GM12872 (cell line): ENCODE data around the gene SNX13.

Experiments
- CTCF ChIP-seq: IDR thresholded peaks from 3 replicates; pipeline ENCODE4 v1.5.1; 2011; ENCODE audit warnings: low read depth, mild to moderate bottlenecking, low read length, moderate library complexity; ENCODE audit not compliant: insufficient read depth

SNX13 gene

DNA sequence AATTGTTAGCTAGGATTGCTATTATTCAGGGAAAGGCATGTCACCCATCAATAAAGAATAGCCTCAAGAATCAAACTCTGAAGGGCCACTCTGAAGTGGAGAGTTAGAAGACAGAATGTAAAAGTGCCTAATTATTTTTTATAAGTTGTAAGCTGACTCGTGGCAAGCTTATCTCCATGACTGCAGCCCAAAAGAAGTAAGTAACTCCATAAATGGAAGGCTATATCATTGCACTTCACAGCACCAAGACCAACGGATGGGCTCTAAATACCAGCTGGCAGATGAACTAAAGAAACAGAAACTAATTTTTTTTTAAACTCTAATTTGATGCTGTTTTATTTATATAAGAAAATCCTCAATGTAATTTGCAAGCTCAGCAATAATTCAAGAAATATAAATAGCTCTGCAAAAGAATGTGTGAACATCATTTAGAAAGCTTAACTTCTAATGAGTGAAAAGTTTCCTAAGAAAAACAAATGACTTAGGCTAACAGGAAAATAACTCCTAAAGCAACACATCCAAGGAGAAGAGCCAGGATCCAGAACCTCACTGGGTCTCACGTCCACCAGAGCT is 165.5 kb downstream of the SNX13 start:
- TF ChIP-seq CTCF: no peak

GRCh38 chr7:17774248-17774647 is 166.0 kb downstream of the SNX13 start:
- no peak for TF ChIP-seq CTCF

DNA sequence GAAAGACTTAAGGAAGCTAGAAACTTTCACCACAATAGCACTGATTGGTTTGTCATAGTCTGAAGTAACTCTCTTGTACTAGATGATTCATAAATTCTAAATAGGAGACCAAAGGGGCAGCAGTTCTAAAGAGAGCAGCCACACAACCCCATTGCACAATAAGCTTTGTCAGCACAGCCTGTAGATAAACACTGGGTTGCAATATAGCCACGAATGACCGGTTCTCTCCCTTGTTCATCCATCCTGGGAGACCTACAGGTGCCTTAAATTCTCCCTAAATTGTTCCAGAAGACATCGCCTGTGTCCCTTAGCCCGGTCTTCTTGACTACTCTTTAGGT is 167.0 kb downstream of the SNX13 start:
- TF ChIP-seq CTCF: no peak

DNA sequence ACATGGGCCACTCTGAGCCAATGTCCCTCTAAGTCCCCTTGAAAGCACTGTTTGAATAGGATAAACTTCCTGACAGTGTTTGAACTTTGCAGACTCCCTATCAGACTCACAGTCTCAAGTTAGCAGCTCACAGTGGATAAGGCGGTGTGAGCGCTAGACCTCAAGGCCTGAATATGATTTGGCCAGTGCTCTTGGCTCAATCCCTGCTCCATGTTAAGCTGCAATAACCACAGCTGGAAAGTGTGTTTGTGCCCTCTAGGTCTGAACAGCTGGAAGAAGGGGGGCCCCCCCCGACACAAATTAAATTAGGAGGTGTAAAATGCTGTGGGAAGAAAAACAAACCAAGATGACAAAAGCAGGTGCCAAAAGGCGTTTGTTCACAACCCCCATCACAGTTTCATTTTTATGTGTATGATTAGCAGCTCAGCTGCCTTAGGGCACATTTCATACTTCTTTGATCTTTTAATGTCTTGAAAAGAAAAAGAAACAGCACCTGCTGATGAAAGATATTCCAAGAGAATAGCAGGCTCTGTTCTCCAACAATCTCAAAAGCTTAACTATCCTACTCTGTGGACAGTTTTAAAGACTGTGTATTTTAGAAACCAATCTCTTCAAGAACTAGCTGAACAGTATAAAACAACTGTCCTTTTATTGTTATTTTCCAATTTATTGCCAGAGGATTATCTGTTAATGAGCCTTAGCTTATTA is 167.6 kb downstream of the SNX13 start:
- no peak for TF ChIP-seq CTCF

- no peak for TF ChIP-seq CTCF
These were observed 168.3 kb downstream of the SNX13 start for GRCh38 chr7:17771901-17772408.

DNA sequence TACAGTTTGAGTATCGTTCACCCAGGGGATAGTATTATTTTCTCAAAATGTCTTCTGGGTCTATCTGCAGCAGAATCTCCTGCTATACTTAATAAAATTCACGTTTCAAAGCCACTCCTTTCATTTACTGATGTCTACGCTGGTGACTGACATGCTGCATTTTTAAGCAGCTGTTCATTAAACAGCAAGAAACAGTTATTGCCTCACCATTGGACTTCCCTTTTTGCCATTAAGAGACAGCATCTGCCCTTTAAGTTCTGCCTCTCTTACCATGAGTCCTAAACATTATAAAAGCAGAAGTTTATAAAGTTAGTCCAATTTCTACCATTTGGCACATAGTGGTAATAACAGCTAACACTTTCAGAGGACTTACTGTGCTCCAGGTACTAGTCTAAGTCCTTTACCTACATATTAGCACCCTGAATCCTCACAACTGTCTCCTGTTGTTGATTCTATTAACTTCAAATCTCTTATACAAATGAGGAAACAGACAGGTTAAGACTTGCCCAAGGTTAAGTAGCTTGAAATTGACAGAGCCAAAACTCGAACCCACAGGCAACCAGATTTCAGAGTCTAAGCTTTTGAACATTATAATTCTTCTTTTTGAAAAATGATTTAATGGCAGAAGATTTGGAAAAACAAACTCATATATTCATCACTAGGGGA is 169.5 kb downstream of the SNX13 start:
- no peak for TF ChIP-seq CTCF

DNA sequence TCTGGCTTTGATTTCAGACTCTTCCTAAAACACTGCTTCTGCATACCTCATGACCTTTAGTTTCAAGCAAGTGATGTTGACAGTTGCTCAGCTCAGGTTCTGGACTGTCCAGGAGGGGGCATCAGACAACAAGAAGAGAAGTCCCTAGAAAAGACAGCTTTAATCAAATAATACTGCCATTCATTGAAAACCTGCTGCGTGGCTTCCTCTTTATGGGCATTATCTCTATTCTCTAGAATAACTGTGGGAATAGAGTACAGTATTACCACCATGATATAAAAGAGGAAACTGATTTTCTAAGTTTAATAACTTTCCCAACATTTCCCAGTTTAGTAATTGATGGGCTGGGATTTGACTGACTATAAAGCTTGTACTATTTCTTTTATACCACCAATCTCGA is 170.4 kb downstream of the SNX13 start:
- peak; percentile 75 for TF ChIP-seq CTCF
